Activated CD4-positive, alpha-beta T cell treated with anti-CD3 and anti-CD28 coated beads, Interleukin-2, amount 10 ng/mL, durations not matched to agents 7 days and 5 days (primary cell): ENCODE results near the gene STK40. TPM values are rescaled to one million over a fixed set of nuclear protein-coding genes. Genes with fewer than 3 reads are reported as not detected.

Source experiments
- CTCF ChIA-PET: fragments of 350-600 bp; sonication (Branson Sonifier 250); formaldehyde crosslinking; loops from one replicate; lab custom pipeline; 2021; ENCODE audit warnings: antibody characterized with exemption; lab: Charles Lee
- POLR2A ChIA-PET: fragments of 350-600 bp; sonication (Branson Sonifier 250); formaldehyde crosslinking; loops from one replicate; lab custom pipeline; 2021; ENCODE audit warnings: antibody characterized with exemption; lab: Charles Lee
- DNase-seq: peaks from one replicate; pipeline ENCODE4 v3.0.0-alpha.2; 2020
- H3K27ac Mint-ChIP-seq: one replicate; pipeline ENCODE4 v1.8.0; 2021; ENCODE audit warnings: mild to moderate bottlenecking, moderate library complexity, mixed read lengths
- H3K27me3 Mint-ChIP-seq: one replicate; pipeline ENCODE4 v1.8.0; 2021; ENCODE audit warnings: mixed read lengths
- H3K36me3 Mint-ChIP-seq: one replicate; pipeline ENCODE4 v1.8.0; 2021; ENCODE audit warnings: low read depth, mixed read lengths
- H3K4me1 Mint-ChIP-seq: one replicate; pipeline ENCODE4 v1.8.0; 2021; ENCODE audit warnings: mixed read lengths
- H3K4me3 Mint-ChIP-seq: one replicate; pipeline ENCODE4 v1.8.0; 2021; ENCODE audit warnings: mild to moderate bottlenecking, moderate library complexity, mixed read lengths
- H3K9me3 Mint-ChIP-seq: one replicate; pipeline ENCODE4 v1.8.0; 2021; ENCODE audit warnings: mixed read lengths
- total RNA-seq, 2 experiments: library from RNA; stranded (reverse); gene quantifications; one replicate each; pipeline ENCODE4 v1.2.3, GENCODE V29; 2021

Gene STK40
- total RNA-seq, 2 experiments from 2014 or later = 53.7 to 59.1 TPM

DNA sequence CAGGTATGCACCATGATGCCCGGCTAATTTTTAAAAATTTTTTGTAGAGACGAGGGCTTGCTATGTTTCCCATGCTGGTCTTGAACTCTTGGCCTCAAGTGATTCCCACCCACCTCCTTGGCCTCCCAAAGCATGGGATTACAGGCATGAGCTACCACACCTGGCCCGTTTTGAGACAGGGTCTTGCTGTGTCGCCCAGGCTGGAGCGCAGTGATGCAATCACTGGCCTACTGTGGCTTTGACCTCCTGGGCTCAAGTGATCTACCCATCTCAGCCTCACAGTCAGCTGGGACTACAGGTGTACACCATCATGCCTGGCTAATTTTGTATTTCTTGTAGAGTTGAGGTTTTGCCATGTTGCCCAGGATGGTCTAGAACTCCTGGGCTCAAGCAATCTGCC is 87.1 kb downstream of the STK40 start:
- ChIA-PET CTCF (interaction anchor here (0.5 to 1.5 kb wide), 5 partner anchors 11 to 396 kb away, joined by 3 to 6 read pairs (median 3); partner anchors contain the start of gene EVA1B), POLR2A (no interaction called here)
- Mint-ChIP-seq H3K4me1 (peaks cover 9% of the 10 kb centered on the region), H3K4me3 (no peak overlapping the region), H3K9me3 (no peaks in the 10 kb centered on the region), H3K27ac (no peak overlapping the region), H3K36me3 (peaks cover 52% of the 10 kb centered on the region), H3K27me3 (no peaks in the 10 kb centered on the region)
- DNase-seq = no peak

DNA sequence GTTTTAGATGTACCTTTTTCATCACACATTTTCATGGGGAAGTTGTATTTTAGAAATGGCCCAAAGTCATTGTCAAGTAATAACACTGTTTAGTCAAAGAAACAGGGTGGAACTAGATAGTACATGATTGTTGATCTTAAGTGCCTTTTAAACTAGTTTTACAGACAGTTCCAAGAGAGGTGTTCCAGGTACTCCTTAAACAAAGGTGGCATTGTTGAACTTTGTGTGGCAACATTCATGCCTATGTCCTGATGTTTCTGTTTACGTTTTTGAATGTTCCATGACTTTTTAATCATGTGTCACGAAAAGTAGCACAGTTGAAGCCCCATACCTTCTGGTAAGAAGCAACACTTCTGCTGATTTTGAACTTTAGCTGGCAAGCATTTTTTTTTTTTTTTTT is 88.7 kb downstream of the STK40 start:
- POLR2A ChIA-PET = no interaction called here
- Mint-ChIP-seq H3K4me3 (no peak overlapping the region), H3K27me3 (no peaks in the 10 kb centered on the region), H3K4me1 (peaks cover 5% of the 10 kb centered on the region), H3K36me3 (peaks cover 53% of the 10 kb centered on the region), H3K27ac (no peak overlapping the region), H3K9me3 (no peaks in the 10 kb centered on the region)
- DNase-seq = no peak
- CTCF ChIA-PET = interaction anchor here (1.5 kb wide), 1 partner anchor 26 kb away, joined by 6 read pairs; the partner anchor contains the start of gene EVA1B

DNA sequence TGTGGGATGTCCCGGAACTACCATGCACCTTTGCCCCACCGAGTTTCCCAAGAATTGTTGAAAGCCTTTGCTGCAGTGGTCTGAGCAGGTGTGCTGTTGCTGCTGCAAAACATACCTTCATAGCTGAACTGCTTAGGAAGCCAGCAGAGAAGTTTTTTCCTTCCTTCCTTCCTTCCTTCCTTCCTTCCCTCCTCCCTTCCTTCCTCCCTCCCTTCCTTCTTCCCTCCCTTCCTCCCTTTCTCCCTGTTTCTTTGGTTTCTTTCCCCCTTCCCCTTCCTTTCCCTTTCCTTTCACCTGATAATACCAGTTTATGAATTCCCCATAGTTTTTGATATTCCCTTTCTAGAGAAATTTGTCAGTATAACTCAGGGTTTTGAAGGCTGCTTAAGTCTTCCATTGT is 90.3 kb downstream of the STK40 start:
- peaks cover 5% of the 10 kb centered on the region for H3K4me1 Mint-ChIP-seq
- DNase-seq = no peak
- ChIA-PET CTCF (interaction anchor here (0.5 to 3.2 kb wide), 3 partner anchors 10 to 62 kb away, joined by 3 to 10 read pairs (median 3); no protein-coding TSS in a partner anchor), POLR2A (no interaction called here)
- no peaks in the 10 kb centered on the region for H3K9me3 Mint-ChIP-seq
- no peaks in the 10 kb centered on the region for H3K27me3 Mint-ChIP-seq
- no peak overlapping the region for H3K4me3 Mint-ChIP-seq
- peak overlapping the region; percentile 9 for H3K27ac Mint-ChIP-seq
- peaks cover 55% of the 10 kb centered on the region for H3K36me3 Mint-ChIP-seq

Other genes with a start within 250 kb of the STK40 start
- 10 to 100 TPM; 57.5 to 59.3 TPM for gene TRAPPC3, start 236.4 kb downstream of the STK40 start, total RNA-seq
- gene MAP7D1, start 229.8 kb downstream of the STK40 start, total RNA-seq = 100 to 1,000 TPM; 209 to 226 TPM
- gene THRAP3, start 161.5 kb downstream of the STK40 start, total RNA-seq = 100 to 1,000 TPM; 142 to 167 TPM
- 1 to 10 TPM; 6.5 to 6.9 TPM for gene SH3D21, start 79.6 kb downstream of the STK40 start, total RNA-seq
- gene EVA1B, start 62.3 kb downstream of the STK40 start, total RNA-seq = 1 to 10 TPM; 7.3 to 9.3 TPM
- 10 to 100 TPM; 39.3 to 39.4 TPM for gene LSM10, start 12.0 kb upstream of the STK40 start, total RNA-seq
- gene OSCP1, start 64.5 kb upstream of the STK40 start, total RNA-seq = 1 to 10 TPM; 1.9 to 2.2 TPM
- gene MRPS15, start 78.5 kb upstream of the STK40 start, total RNA-seq = 100 to 1,000 TPM in 1 of 2 experiments, 10 to 100 TPM in 1; 81.9 to 101 TPM
- under 1 TPM; 0.29 to 0.32 TPM for gene CSF3R, start 97.0 kb upstream of the STK40 start, total RNA-seq